Activated CD4-positive, alpha-beta T cell treated with anti-CD3 and anti-CD28 coated beads, Interleukin-2, amount 50 U/mL, for 4 hours (primary cell): ENCODE data around the gene HYI.
"Not testable (repeated sequence)": the region's sequence is repeated elsewhere in the genome, so short reads cannot be mapped to it uniquely, and the experiment has no call there.

Source experiments
- DNase-seq, 2 experiments: peaks; one replicate each; pipeline ENCODE4 v3.0.0-alpha.2; 2020

Gene HYI

GRCh38 chr1:43426221-43426620 is 27.5 kb downstream of the HYI start:
- DNase-seq, result no peak

- no peak for DNase-seq
These were observed 28.7 kb downstream of the HYI start for GRCh38 chr1:43425045-43425444.

DNA sequence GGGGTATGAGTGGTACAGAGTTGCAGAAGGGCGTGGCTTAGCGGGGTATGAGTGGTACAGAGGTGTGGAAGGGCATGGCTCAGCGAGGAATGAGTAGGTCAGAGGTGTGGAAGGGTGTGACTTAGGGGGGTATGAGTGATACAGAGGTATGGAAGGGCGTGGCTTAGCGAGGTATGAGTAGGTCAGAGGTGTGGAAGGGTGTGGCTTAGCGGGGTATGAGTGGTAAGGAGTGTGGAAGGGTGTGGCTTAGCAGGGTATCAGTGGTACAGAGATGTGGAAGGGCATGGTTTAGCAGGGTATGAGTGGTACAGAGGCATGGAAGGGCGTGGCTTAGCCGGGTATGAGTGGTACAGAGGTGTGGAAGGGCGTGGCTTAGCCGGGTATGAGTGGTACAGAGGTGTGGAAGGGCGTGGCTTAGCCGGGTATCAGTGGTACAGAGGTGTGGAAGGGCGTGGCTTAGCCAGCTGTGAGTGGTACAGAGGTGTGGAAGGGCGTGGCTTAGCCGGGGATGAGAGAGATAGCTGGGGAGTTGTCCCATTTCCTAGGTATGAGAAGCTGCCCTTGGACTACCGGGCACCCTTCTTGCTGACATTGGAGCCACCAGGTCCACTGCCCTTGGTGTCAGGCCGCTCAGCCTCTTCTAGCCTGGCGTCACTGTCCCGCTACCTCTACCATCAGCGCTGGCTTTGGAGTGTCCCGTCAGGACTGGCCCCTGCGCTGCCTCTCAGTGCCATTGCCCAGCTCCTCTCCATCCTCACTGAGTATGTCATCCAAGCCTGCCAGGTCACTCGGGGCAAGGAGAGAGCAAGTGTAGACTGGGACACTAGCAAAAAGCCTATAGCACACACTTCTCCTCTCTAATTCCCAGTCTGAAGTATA is 29.8 kb downstream of the HYI start:
- DNase-seq, result no peak

GRCh38 chr1:43422995-43423671 is 30.6 kb downstream of the HYI start:
- no peak for DNase-seq

GRCh38 chr1:43421976-43422750 is 31.6 kb downstream of the HYI start:
- DNase-seq, result no peak

DNA sequence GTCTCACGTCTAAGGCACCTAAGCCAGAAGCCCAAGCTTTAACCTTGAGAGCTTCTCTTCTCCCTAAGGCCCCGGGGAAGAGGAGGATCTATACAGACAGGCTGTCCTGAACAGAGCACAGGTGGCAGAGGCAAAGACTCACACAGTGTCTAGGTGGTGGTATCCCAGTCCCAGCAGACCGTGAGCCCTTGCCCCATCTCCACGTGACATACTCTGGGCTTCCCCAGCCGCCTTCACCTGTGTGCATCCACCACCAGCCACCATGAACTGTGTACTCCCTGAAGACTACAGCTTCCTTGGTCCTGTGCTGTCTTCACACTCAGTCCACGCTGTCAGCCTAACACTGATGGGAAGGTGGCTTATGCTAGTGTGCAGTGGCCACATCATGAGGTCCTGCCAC is 32.3 kb downstream of the HYI start:
- DNase-seq, result no peak

- no peak for DNase-seq
These were observed 32.9 kb downstream of the HYI start for GRCh38 chr1:43420874-43421273.

GRCh38 chr1:43419627-43420425 is 33.9 kb downstream of the HYI start:
- no peak for DNase-seq

- DNase-seq, result no peak
These were observed 34.9 kb downstream of the HYI start for GRCh38 chr1:43418858-43419257.

GRCh38 chr1:43415901-43416300 is 37.8 kb downstream of the HYI start:
- DNase-seq, result no peak

GRCh38 chr1:43414634-43415223 is 39.0 kb downstream of the HYI start:
- peak; percentile 56 to 61 for DNase-seq

DNA sequence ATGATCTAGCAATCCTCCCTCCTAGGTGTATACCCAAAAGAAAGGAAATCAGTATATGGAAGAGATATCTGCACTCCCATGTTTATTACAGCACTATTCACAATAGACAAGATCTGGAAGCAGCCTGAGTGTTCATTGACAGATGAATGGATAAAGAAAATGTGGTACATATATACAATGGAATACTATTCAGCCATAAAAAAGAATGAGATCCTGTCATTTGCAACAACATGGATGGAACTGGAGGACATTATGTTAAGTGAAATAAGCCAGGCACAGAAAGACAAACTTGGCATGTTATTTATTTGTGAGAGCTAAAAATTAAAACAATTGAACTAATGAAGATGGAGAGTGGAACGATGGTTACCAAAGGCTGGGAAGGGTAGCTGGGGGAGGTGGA is 40.3 kb downstream of the HYI start:
- DNase-seq, result not testable (repeated sequence)

GRCh38 chr1:43410571-43410970 is 43.2 kb downstream of the HYI start:
- no peak for DNase-seq

- DNase-seq, result no peak
These were observed 47.9 kb downstream of the HYI start for GRCh38 chr1:43405876-43406234.

DNA sequence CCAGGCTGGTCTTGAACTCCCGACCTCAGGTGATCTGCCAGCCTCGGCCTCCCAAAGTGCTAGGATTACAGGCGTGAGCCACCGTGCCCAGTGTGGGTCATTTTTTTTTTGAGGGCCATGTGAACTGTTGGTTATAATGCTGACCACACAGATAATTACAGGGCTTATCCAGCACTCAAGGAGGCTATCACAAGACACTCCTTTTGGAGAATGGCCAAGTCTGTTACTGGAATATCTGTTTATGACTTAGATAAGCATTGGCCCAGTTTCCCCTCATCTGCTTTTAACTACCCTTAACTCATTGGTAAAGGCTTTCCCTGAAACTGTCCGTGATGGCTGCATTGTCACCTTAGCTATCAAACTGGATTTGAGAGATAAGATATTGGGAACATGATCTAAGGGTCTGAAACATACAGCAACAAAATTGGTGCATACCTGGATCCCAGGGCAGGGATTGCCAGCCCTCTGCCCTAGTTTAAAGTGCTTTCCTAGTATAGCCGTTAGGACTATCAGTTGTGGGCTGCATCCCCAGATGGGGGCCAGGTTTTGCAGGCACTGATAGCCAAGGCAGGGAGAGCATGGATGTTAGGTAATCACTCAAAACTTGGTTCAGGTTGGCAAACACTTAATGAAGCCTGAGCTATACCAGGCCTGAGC is 48.4 kb downstream of the HYI start:
- DNase-seq, result no peak

DNA sequence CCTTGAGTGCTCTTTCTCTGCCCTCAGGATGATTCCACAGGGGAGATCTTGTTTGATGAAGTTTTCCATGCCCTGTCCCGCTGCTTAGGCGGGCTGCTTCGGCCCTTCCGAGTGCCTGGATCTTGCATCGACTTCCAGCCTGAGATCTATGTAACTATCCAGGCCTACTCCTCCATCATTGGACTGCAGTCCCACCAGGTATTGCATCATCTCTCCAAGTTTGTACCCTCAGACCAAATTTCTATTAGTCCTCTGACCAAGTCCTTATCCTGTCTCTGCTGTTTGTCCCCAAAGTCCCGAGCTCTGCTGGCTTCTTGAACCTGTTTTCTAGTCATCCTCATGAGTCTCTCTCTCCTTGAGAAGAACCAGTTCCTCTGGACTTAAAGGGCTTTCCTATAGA is 49.4 kb downstream of the HYI start:
- DNase-seq, result no peak

GRCh38 chr1:43402089-43402865 is 51.5 kb downstream of the HYI start:
- DNase-seq, result no peak
